Measurements from ENCODE around the gene TAC4. TPM values are rescaled to one million over a fixed set of nuclear protein-coding genes. Genes with fewer than 3 reads are reported as not detected.

Gene TAC4
- total and polyA plus RNA-seq, 2 of the 13 experiments (the other 11 are each of a cell fraction or from before 2014, with no cell fraction given) = not detected

GRCh38 chr17:49887086-49887743 lies 39.3 kb upstream of the TAC4 start (continued):
- TF ChIP-seq PITX1 (CRISPR knock-in tag; IDR thresholded peaks at IDR 0.05) (peak; percentile 83; the same call in 1 of the 2 replicates), HMGXB4 (CRISPR knock-in tag; IDR thresholded peaks at IDR 0.05; ENCODE audit: borderline replicate concordance in 1 of 2, low read depth in 1 of 2) (peak in 1 of 2 experiments; percentile 4; a peak in 1 of 4 replicates), CBX1 (IDR thresholded peaks at IDR 0.05; ENCODE audit: low read depth) (peak; percentile 84), SOX6 (IDR thresholded peaks at IDR 0.05) (no peak), SOX6 (CRISPR knock-in tag; IDR thresholded peaks at IDR 0.05) (peak; percentile 84), ZNF160 (CRISPR knock-in tag; IDR thresholded peaks at IDR 0.05) (no peak), TBX3 (IDR thresholded peaks at IDR 0.05; ENCODE audit: borderline replicate concordance) (peak; percentile 43; the same call in 1 of the 2 replicates), MEF2D (CRISPR knock-in tag; IDR thresholded peaks at IDR 0.05) (peak; percentile 65), ARNTL (CRISPR knock-in tag; IDR thresholded peaks at IDR 0.05) (peak; percentile 83), MAX (IDR thresholded peaks at IDR 0.05) (peak; percentile 51), CSRNP2 (CRISPR knock-in tag; conservative IDR thresholded peaks at IDR 0.05; ENCODE audit: low read depth) (no peak), KDM6A (CRISPR knock-in tag; IDR thresholded peaks at IDR 0.05; ENCODE audit: low read depth) (peak; percentile 98), ZNF577 (CRISPR knock-in tag; IDR thresholded peaks at IDR 0.05; ENCODE audit: borderline replicate concordance, low read depth) (no peak), HES4 (CRISPR knock-in tag; IDR thresholded peaks at IDR 0.05; ENCODE audit: borderline replicate concordance) (peak; percentile 73; the same call in 1 of the 2 replicates), ZNF225 (CRISPR knock-in tag; IDR thresholded peaks at IDR 0.05) (no peak), PAF1 (CRISPR knock-in tag; IDR thresholded peaks at IDR 0.05) (no peak), ZNF552 (CRISPR knock-in tag; IDR thresholded peaks at IDR 0.05; ENCODE audit: borderline replicate concordance) (no peak), ZNF558 (CRISPR knock-in tag; IDR thresholded peaks at IDR 0.05; ENCODE audit: borderline replicate concordance) (no peak), YEATS4 (CRISPR knock-in tag; IDR thresholded peaks at IDR 0.05; ENCODE audit: borderline replicate concordance) (peak; percentile 75; the same call in 1 of the 2 replicates), SMC3 (IDR thresholded peaks at IDR 0.05; ENCODE audit: low read length) (no peak), ATRX (CRISPR knock-in tag; IDR thresholded peaks at IDR 0.05; ENCODE audit: borderline replicate concordance) (no peak), ZSCAN30 (CRISPR knock-in tag; IDR thresholded peaks at IDR 0.05) (no peak), SAFB2 (CRISPR knock-in tag; IDR thresholded peaks at IDR 0.05; ENCODE audit: borderline replicate concordance, low read depth) (0 out of 2 replicates have a peak, but pooled peaks have one; percentile 48), POGK (CRISPR knock-in tag; conservative IDR thresholded peaks at IDR 0.05) (peak; percentile 47; the same call in 1 of the 2 replicates), FOXA3 (CRISPR knock-in tag; IDR thresholded peaks at IDR 0.05) (peak; percentile 49), NCOR1 (IDR thresholded peaks at IDR 0.05; ENCODE audit: borderline replicate concordance, low read length) (peak; percentile 73; the same call in 1 of the 2 replicates)

All from HepG2 (cell line).